OCI-LY7 (cell line): ENCODE results near the gene ZNF333.

Experiments
- EZH2phosphoT487 ChIP-seq: fragments of 200-600 bp; sonication (generic); IDR thresholded peaks from 2 replicates; pipeline ENCODE4 v1.6.1; 2018; ENCODE audit warnings: low read depth, borderline replicate concordance, mild to moderate bottlenecking, mixed run types, antibody characterized with exemption, low read length, moderate library complexity, mixed read lengths
- TF ChIP-seq, protein P1 (sequence below): fragments of 200-600 bp; sonication (generic); conservative IDR thresholded peaks from 2 replicates; pipeline ENCODE4 v1.5.1; 2014; ENCODE audit warnings: mild to moderate bottlenecking, antibody characterized with exemption, low read length, moderate library complexity, mixed read lengths

DNA sequence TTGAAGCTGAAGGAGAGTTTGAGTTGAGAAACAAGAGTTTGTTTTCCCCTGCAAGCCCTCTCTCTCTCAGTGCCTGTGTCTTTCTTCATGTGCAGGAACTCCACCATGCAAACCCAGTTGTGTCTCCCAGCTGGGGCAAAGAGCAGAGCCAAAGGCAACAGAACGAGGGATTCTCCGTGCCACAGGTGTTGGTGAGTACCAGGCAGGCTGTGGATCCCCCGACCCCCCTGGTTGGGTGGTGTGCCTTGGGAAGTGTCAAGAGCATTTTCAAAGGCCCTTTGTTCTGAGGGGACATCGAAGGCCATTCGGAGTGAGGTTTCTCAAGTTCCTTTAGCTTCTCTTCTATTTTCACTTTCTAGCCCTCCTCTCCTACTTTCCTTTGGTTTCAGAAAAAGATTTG is 5.6 kb downstream of the ZNF333 start:
- no peak for TF ChIP-seq EZH2phosphoT487
- TF ChIP-seq, protein P1, sequence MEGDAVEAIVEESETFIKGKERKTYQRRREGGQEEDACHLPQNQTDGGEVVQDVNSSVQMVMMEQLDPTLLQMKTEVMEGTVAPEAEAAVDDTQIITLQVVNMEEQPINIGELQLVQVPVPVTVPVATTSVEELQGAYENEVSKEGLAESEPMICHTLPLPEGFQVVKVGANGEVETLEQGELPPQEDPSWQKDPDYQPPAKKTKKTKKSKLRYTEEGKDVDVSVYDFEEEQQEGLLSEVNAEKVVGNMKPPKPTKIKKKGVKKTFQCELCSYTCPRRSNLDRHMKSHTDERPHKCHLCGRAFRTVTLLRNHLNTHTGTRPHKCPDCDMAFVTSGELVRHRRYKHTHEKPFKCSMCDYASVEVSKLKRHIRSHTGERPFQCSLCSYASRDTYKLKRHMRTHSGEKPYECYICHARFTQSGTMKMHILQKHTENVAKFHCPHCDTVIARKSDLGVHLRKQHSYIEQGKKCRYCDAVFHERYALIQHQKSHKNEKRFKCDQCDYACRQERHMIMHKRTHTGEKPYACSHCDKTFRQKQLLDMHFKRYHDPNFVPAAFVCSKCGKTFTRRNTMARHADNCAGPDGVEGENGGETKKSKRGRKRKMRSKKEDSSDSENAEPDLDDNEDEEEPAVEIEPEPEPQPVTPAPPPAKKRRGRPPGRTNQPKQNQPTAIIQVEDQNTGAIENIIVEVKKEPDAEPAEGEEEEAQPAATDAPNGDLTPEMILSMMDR = no peak
